ENCODE data around the gene ACSF2.
"Not testable (repeated sequence)": the region's sequence is repeated elsewhere in the genome, so short reads cannot be mapped to it uniquely, and the experiment has no call there.

ACSF2 gene

GRCh38 chr17:50396261-50397110 is 29.5 kb upstream of the ACSF2 start:
- H3K4me3 ChIP-seq (ENCODE audit: low read length), result peak overlapping the region; percentile 90
- TF ChIP-seq ZNF274 (IDR thresholded peaks at IDR 0.05; ENCODE audit: low read depth, low read length), result no peak

DNA sequence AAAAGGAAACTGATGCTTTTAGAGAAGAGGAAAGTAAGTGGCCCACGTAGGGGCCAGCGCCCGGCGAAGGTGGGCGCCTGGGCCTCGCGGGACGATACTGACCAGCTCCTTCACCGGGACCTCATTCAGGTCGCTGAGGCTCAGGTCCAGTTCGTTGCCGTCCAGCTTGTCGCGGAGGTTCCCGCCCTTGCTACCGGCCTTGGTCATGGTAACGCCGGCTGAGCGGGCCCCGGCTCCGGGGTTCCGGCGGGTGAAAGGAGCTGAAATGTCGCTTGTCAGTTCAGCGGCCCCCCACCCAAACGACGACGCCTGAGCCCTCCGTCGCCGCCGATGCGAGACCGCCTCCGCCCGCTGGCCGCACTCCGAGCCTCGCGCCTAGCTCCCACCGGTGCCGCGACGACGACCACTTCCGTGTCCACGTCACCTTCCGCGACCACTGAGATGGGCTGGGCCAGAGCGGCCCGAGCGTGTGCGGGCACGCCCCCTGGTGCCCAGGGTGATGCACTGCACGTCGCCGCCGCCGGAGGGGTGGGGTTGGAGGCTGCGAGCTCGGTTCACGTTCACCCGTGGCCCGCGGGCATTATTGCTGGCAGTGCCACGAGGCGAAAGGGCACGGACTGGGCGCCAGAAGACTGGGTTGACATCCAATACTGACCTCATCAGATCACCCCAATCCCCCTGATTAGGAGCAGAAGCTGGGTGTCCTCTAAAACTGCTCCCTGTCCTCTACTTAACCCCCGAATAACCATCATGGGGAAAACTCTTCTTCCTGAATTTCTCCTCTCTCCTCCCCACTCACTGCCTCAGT is 28.7 kb upstream of the ACSF2 start, which contains the start of gene LRRC59:
TSS of gene LRRC59 (minus strand) at position 413 of the 808 bp plus-strand sequence. CDS start at position 207, 206 bp downstream.
- H3K4me3 ChIP-seq (ENCODE audit: low read length), result peak within 1 kb of the TSS; percentile 90
- TF ChIP-seq ZNF274 (IDR thresholded peaks at IDR 0.05; ENCODE audit: low read depth, low read length), result no peak

- no peak for TF ChIP-seq ZNF274 (IDR thresholded peaks at IDR 0.05; ENCODE audit: low read depth, low read length)
- peak overlapping the region; percentile 5; the same call in 1 of the 2 replicates for H3K4me3 ChIP-seq (ENCODE audit: low read length)
Measured at GRCh38 chr17:50397919-50398285, 28.1 kb upstream of the ACSF2 start.

DNA sequence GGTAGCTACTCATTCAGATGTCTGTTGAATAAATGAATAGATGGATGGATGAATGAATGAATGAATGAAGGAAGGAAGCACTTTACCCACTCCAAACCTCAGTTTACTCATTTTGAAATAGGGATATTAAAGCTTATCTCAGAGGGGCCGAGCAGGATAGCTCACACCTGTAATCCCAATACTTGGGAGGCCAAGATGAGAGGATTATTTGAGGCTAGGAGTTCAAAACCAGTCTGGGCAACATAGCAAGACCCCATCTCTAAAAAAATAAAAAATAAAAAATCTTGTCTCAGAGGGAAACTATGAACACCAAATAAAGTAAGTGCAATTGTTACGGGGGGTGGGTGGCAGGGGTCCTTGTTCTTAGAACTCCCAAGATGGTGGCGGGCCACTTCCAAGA is 27.3 kb upstream of the ACSF2 start:
- H3K4me3 ChIP-seq (ENCODE audit: low read length), result not testable (repeated sequence)

- not testable (repeated sequence) for H3K4me3 ChIP-seq (ENCODE audit: low read length)
Measured at GRCh38 chr17:50399591-50399990, 26.4 kb upstream of the ACSF2 start.

DNA sequence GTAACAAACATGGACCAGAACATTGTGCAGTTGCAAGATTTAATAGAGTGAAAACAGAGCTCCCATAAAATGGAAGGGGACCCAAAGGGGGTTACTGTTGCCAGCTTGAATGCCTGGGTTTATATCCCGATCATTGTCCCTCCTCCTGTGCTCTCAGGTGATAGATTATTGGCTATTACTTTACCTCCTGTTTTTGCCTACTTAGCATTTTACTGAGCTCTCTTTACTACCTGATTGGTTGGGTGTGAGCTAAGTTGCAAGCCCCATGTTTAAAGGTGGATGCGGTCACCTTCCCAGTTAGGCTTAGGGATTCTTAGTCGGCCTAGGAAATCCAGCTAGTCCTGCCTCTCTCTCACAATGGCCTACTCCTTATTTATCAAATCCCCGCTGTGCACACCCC is 20.7 kb upstream of the ACSF2 start:
- not testable (repeated sequence) for H3K4me3 ChIP-seq (ENCODE audit: low read length)

DNA sequence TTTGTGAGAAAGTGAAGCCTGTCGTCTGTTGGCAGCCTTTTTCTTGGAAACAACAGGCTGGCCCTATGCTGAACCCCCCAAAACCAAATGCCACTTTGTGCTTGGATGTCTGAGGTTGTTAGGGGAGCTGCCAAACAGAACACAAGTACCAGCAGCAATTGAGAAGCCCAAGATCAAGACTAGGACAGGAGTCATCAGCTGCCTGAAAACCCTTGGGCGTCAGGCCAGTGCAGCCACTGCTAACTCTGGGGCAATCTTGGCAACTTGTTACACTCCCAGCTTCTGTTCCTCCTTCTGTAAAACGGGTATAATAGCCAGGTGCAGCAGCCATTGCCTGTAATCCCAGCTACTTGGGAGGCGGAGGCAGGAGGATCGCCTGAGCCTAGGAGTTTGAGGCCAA is 19.4 kb upstream of the ACSF2 start:
- no peak for TF ChIP-seq ZNF274 (IDR thresholded peaks at IDR 0.05; ENCODE audit: low read depth, low read length)
- H3K4me3 ChIP-seq (ENCODE audit: low read length), result no peak overlapping the region

DNA sequence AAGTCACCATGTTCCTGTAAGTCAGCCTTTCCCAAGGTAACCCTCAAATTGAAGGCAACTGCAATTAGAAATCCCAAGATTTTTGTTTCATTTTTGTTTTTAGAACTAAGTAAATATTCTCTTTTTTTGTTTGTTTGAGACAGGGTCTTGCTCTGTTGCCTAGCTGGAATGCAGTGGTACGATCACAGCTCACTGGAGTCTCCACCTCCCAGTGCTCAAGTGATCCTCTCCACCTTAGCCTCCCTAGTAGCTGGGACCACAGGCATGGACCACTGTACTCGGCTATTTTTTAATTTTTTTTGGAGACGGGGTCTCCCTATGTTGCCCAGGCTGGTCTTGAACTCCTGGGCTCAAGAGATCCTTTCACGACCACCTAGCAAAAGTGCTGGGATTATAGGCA is 18.1 kb upstream of the ACSF2 start:
- no peak overlapping the region for H3K4me3 ChIP-seq (ENCODE audit: low read length)
- TF ChIP-seq ZNF274 (IDR thresholded peaks at IDR 0.05; ENCODE audit: low read depth, low read length), result no peak

- no peak for TF ChIP-seq ZNF274 (IDR thresholded peaks at IDR 0.05; ENCODE audit: low read depth, low read length)
Measured at GRCh38 chr17:50412188-50412732, 13.8 kb upstream of the ACSF2 start.

GRCh38 chr17:50414808-50415207 is 11.2 kb upstream of the ACSF2 start:
- TF ChIP-seq ZNF274 (IDR thresholded peaks at IDR 0.05; ENCODE audit: low read depth, low read length), result no peak
- H3K4me3 ChIP-seq (ENCODE audit: low read length), result no peak overlapping the region

More at GRCh38 chr17:50412188-50412732, 13.8 kb upstream of the ACSF2 start:
- H3K4me3 ChIP-seq (ENCODE audit: low read length), result no peak overlapping the region

DNA sequence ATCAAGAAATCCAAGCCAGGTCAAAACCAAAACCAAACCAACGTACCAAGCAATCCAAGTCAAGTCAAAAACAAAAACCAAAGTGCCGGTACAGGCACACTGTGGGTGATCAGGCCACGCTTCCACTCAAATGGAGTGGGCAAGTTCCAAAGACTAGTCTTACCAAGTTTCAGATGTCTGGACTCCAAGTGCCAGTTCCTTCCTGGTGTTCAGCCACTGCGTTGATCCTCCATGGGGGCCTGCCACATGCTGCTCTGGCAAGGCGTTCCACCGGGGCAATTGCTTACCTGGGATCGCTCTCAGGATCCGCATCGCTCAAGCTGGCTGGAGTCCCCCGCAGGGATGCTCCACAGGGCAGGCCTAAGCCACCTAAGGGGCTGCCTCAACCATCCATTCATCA is 6.4 kb upstream of the ACSF2 start:
- H3K4me3 ChIP-seq (ENCODE audit: low read length), result not testable (repeated sequence)

GRCh38 chr17:50420419-50421112 is 5.5 kb upstream of the ACSF2 start:
- no peak for TF ChIP-seq ZNF274 (IDR thresholded peaks at IDR 0.05; ENCODE audit: low read depth, low read length)
- no peak overlapping the region for H3K4me3 ChIP-seq (ENCODE audit: low read length)

DNA sequence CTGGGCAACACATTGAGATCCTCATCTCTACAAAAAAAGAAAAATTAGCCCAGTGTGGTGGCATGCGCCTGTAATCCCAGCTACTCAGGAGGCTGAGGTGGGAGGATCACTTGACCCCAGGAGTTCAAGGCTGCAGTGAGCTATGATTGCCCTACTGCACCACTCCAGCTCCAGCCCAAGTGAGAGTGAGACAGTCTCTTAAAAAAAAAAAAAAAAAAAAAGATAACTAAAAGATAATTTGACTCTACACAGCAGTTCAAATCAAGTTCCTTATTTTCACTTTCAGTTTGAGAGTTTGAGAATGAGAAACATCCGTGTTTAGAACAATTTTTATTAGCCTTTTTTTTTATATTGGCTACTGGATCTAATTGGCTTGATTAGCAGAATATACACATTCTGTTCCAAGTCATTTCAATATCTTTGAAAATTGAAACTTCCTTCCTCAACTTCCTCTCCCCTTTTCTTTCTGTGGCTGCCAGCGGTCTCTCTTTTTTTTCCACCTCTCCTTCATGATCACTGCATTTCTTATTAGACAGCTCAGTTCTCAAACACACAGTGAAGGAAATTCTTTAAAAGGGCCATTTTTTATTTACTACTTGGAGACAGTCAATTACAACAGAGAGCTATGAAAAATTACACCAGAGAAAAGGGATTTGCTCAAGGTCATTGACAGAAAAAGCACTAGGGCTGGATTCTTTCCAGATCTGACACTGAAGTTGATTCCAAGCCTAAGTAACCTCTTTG is 4.5 kb upstream of the ACSF2 start:
- TF ChIP-seq ZNF274 (IDR thresholded peaks at IDR 0.05; ENCODE audit: low read depth, low read length), result no peak

GRCh38 chr17:50422738-50423137 is 3.3 kb upstream of the ACSF2 start:
- no peak for TF ChIP-seq ZNF274 (IDR thresholded peaks at IDR 0.05; ENCODE audit: low read depth, low read length)
- no peak overlapping the region for H3K4me3 ChIP-seq (ENCODE audit: low read length)

More for the DNA sequence above, 4.5 kb upstream of the ACSF2 start:
- peak overlapping the region; percentile 49; the same call in 1 of the 2 replicates for H3K4me3 ChIP-seq (ENCODE audit: low read length)

All from GM08714 (cell line).